HepG2 (cell line): ENCODE data around the gene TMEM256. TPM values are rescaled to one million over a fixed set of nuclear protein-coding genes. Genes with fewer than 3 reads are reported as not detected.
A peak's percentile ranks its signal among the peaks of the same experiment; 100 is the strongest.

ENCODE experiments used
- ATAC-seq: fragments of 200-7000 bp; cut with Tn5 transposase; 3 replicates; pipeline ENCODE4 v1.9.1; 2020; ENCODE audit warnings: mild to moderate bottlenecking, moderate library complexity
- BruUV-seq: library from RNA; stranded (reverse); fragments of 400-500 nt; replicated peaks from 2 replicates; lab custom pipeline; 2021; lab: Mats Ljungman, UMichigan
- CTCF ChIA-PET: fragments of 300-600 bp; formaldehyde crosslinking; extraction: SDS; loops from one replicate; lab custom pipeline; 2021; ENCODE audit warnings: low total read pairs, inconsistent platforms, low intra/inter-chr PET ratio; lab: Yijun Ruan, JAX
- POLR2A ChIA-PET: fragments of 350-600 bp; sonication (Branson Sonifier 250); formaldehyde crosslinking; loops from one replicate; lab custom pipeline; 2020; ENCODE audit warnings: antibody characterized with exemption, inconsistent platforms; lab: Yijun Ruan, JAX
- DNase-seq: peaks from one replicate; pipeline ENCODE4 v3.0.0-alpha.2; 2015; ENCODE audit warnings: low spot score
- FAIRE-seq: peaks from 3 replicates; lab custom pipeline; 2011; peaks lifted over from hg19 to GRCh38; lab: Jason Lieb, UNC
- H2AFZ ChIP-seq: one replicate; pipeline ENCODE4 v1.6.1; 2011; ENCODE audit warnings: low read length, inconsistent platforms
- H3K27ac ChIP-seq: fragments of 300-600 bp; 3 replicates; pipeline ENCODE4 v1.8.0; 2011; ENCODE audit warnings: mixed run types, mild to moderate bottlenecking, mixed read lengths, low read length, inconsistent platforms; ENCODE audit not compliant: insufficient read depth; ENCODE audit errors: extremely low read length
- H3K27me3 ChIP-seq, 2 experiments: fragments of 200-600 bp in 1 of 2; 2 replicates in 1 of 2; 3 replicates in 1 of 2; pipeline versions ENCODE4 v1.6.0 to v1.8.0; 2011; ENCODE audit warnings: low read length in 2 of 2, mild to moderate bottlenecking in 2 of 2, moderate library complexity in 2 of 2, inconsistent platforms in 1 of 2; ENCODE audit not compliant: insufficient read depth in 2 of 2, control insufficient read depth in 1 of 2
- H3K36me3 ChIP-seq, 2 experiments: fragments of 200-600 bp in 1 of 2; replicated peaks in 1 of 2; 2 replicates in 1 of 2; 3 replicates in 1 of 2; pipeline versions ENCODE4 v1.5.1 to v1.8.0; 2011; ENCODE audit warnings: low read length in 2 of 2, inconsistent platforms in 1 of 2; ENCODE audit not compliant: insufficient read depth in 2 of 2, control insufficient read depth in 1 of 2
- H3K4me1 ChIP-seq: 2 replicates; pipeline ENCODE4 v1.5.1; 2012; ENCODE audit warnings: low read length, inconsistent platforms; ENCODE audit not compliant: insufficient read depth
- H3K4me2 ChIP-seq: 2 replicates; pipeline ENCODE4 v1.6.0; 2011; ENCODE audit warnings: low read depth, low read length, inconsistent platforms
- H3K4me3 ChIP-seq, 3 experiments: fragments of 200-600 bp in 1 of 3; sonication (generic), shearing (Covaris generic) in 1 of 3; replicated peaks in 1 of 3; 2 replicates each; pipeline ENCODE4 v1.5.1; 2011 to 2016; ENCODE audit warnings: low read length in 3 of 3, inconsistent platforms in 2 of 3, low read depth in 2 of 3, mild to moderate bottlenecking in 2 of 3, control low read depth in 1 of 3, mixed read lengths in 1 of 3; ENCODE audit not compliant: insufficient read depth in 1 of 3
- H3K79me2 ChIP-seq: one replicate; pipeline ENCODE4 v1.6.1; 2011; ENCODE audit warnings: low read length, inconsistent platforms; ENCODE audit not compliant: insufficient read depth
- H3K9ac ChIP-seq: 2 replicates; pipeline ENCODE4 v1.6.0; 2011; ENCODE audit warnings: mild to moderate bottlenecking, low read depth, low read length, inconsistent platforms; ENCODE audit not compliant: insufficient read depth
- H3K9me3 ChIP-seq: 2 replicates; pipeline ENCODE4 v1.5.1; 2012; ENCODE audit warnings: mild to moderate bottlenecking, low read length
- H4K20me1 ChIP-seq: 2 replicates; pipeline ENCODE4 v1.6.0; 2011; ENCODE audit warnings: inconsistent platforms, mild to moderate bottlenecking, low read length, moderate library complexity; ENCODE audit not compliant: insufficient read depth
- FLYWCH1 ChIP-seq: sonication (generic); formaldehyde crosslinking; IDR thresholded peaks from 2 replicates; pipeline ENCODE4 v1.8.1; 2023; ENCODE audit warnings: mild to moderate bottlenecking, missing genetic modification reagents
- HNRNPUL1 ChIP-seq: fragments of 200-400 bp; formaldehyde crosslinking; IDR thresholded peaks from 2 replicates; pipeline ENCODE4 v1.6.1; 2017; ENCODE audit warnings: low read depth, mild to moderate bottlenecking, low read length, moderate library complexity
- KDM6A ChIP-seq: IDR thresholded peaks from 2 replicates; pipeline ENCODE4 v1.6.1; 2016; ENCODE audit warnings: low read depth
- MEF2D ChIP-seq: sonication (generic); formaldehyde crosslinking; IDR thresholded peaks from 2 replicates; pipeline ENCODE4 v1.5.1; 2020; ENCODE audit warnings: mild to moderate bottlenecking, missing genetic modification reagents
- ZBED4 ChIP-seq: sonication (generic); formaldehyde crosslinking; IDR thresholded peaks from 2 replicates; pipeline ENCODE4 v1.4.0; 2020; ENCODE audit warnings: missing genetic modification reagents, borderline replicate concordance
- ZBTB8A ChIP-seq: sonication (generic); formaldehyde crosslinking; IDR thresholded peaks from 2 replicates; pipeline ENCODE4 v1.4.0; 2020; ENCODE audit warnings: mild to moderate bottlenecking, low read depth, missing genetic modification reagents, borderline replicate concordance
- ZNF263 ChIP-seq: sonication (generic); formaldehyde crosslinking; IDR thresholded peaks from 2 replicates; pipeline ENCODE4 v1.4.0; 2020; ENCODE audit warnings: missing genetic modification reagents
- ZNF362 ChIP-seq: sonication (generic); formaldehyde crosslinking; IDR thresholded peaks from 2 replicates; pipeline ENCODE4 v1.4.0; 2020; ENCODE audit warnings: missing genetic modification reagents, mild to moderate bottlenecking, borderline replicate concordance
- WGBS: methylation state at CpG from one replicate; pipeline ENCODE4 v1.1.6; 2017; ENCODE audit warnings: low lambda C conversion rate; 5-methylcytosine and 5-hydroxymethylcytosine counted together
- in situ Hi-C: cut with HindIII; loops from 2 replicates; pipeline ENCODE4 v1.10.0; 2017; ENCODE audit warnings: low pct_unique_long_range_greater_than_20kb; ENCODE audit not compliant: extremely low pct_ligation_motif_present
- intact Hi-C: fragments of 100-400 bp; cut with micrococcal nuclease; formaldehyde crosslinking; loops from one replicate; pipeline ENCODE4 v1.10.0; 2022; ENCODE audit not compliant: unreplicated experiment
- polyA plus RNA-seq, 8 experiments: library from polyadenylated mRNA; depleted of rRNA in 3 of 8; stranded (reverse) in 7 of 8; unstranded in 1 of 8; fragments of >200 nt; fragmentation: Illumina TruSeq in 4 of 8; extraction: Trizol in 4 of 8; gene quantifications; 2 replicates each; pipeline versions ENCODE4 v1.2.1 to v1.2.3, GENCODE V29; 2011 to 2016; ENCODE audit warnings: low read depth in 4 of 8, missing spikeins in 1 of 8, mixed read lengths in 1 of 8; ENCODE audit not compliant: insufficient read depth in 1 of 8
- total RNA-seq, 5 experiments: library from RNA; depleted of rRNA; stranded (reverse); fragments of >200 nt; fragmentation: Illumina TruSeq; extraction: Trizol; gene quantifications; 2 replicates each; pipeline ENCODE4 v1.2.3, GENCODE V29; 2016; ENCODE audit warnings: low read depth in 1 of 5
- TF ChIP-seq, protein P1 (sequence below): sonication (generic); formaldehyde crosslinking; IDR thresholded peaks from 2 replicates; pipeline ENCODE4 v1.4.0; 2020; ENCODE audit warnings: missing genetic modification reagents, low read depth, mild to moderate bottlenecking, borderline replicate concordance

TMEM256 gene
- total and polyA plus RNA-seq, 2 of the 13 experiments (the other 11 are each of a cell fraction or from before 2014, with no cell fraction given): 231 to 252 TPM

DNA sequence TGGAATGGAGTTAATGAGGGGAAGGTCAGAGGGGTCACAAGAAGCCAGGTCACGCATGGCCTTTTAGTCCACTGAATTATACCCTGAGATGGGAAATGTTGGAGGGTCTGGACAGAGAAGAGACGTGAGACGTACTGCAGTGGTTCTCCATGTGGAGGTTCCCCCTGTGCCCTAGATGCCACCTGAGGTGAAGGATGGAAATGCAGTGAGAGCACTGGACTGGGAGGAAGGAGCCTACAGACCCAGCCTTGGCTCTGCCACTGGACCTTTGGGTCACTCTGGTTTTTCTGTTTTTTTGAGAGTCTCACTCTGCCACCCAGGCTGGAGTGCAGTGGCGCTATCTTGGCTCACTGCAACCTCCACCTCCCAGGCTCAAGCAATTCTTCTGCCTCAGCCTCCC lies 7.8 kb downstream of the TMEM256 start:
- Histone ChIP-seq H3K27ac (no peak overlapping the region), H4K20me1 (no peaks in the 10 kb centered on the region), H3K9ac (no peak overlapping the region), H3K4me3 (no peak overlapping the region), H2AFZ (no peak overlapping the region), H3K36me3 (no peaks in the 10 kb centered on the region; a peak in 1 of 5 replicates), H3K9me3 (no peaks in the 10 kb centered on the region), H3K4me1 (peaks cover 14% of the 10 kb centered on the region), H3K4me2 (no peak overlapping the region), H3K27me3 (no peaks in the 10 kb centered on the region; a peak in 1 of 5 replicates), H3K79me2 (no peaks in the 10 kb centered on the region)
- TF ChIP-seq MEF2D (CRISPR knock-in tag) (no peak), ZBED4 (CRISPR knock-in tag) (no peak), ZBTB8A (CRISPR knock-in tag) (no peak), HNRNPUL1 (no peak), KDM6A (no peak), FLYWCH1 (no peak), ZNF263 (peak; percentile 45; the same call in 1 of the 2 replicates), ZNF362 (no peak)
- TF ChIP-seq, protein P1, sequence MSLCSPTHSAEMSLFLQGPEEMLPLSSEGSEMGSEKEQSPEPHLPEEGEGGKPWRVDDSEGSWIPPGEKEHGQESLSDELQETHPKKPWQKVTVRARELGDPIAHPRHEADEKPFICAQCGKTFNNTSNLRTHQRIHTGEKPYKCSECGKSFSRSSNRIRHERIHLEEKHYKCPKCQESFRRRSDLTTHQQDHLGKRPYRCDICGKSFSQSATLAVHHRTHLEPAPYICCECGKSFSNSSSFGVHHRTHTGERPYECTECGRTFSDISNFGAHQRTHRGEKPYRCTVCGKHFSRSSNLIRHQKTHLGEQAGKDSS: peak; percentile 74; the same call in 1 of the 2 replicates
- WGBS: 66% methylated on average over 4 of the region's 4 CpGs
- ChIA-PET CTCF (no interaction called here), POLR2A (interaction anchor here (0.7 kb wide), 1 partner anchor 115 kb away, joined by 3 read pairs; no protein-coding TSS in a partner anchor)
- DNase-seq (no peak), FAIRE-seq (no peak), ATAC-seq (no peak)
- in situ Hi-C loops (no loop called here), intact Hi-C loops (no loop called here)
- BruUV-seq: no TSS peak
